ENCODE results near the gene BPHL.
"Not testable (repeated sequence)": the region's sequence is repeated elsewhere in the genome, so short reads cannot be mapped to it uniquely, and the experiment has no call there.

The BPHL gene

GRCh38 chr6:3157131-3157933, 38.8 kb downstream of the BPHL start, which contains the start of gene TUBB2A:
Gene TUBB2A, minus strand, starts transcription at chr6:3157544. Its CDS starts 81 bp downstream, at chr6:3157463.
- DNase-seq = peak; percentile 83

GRCh38 chr6:3159805-3160781, 41.6 kb downstream of the BPHL start:
- DNase-seq = peak; percentile 89

DNA sequence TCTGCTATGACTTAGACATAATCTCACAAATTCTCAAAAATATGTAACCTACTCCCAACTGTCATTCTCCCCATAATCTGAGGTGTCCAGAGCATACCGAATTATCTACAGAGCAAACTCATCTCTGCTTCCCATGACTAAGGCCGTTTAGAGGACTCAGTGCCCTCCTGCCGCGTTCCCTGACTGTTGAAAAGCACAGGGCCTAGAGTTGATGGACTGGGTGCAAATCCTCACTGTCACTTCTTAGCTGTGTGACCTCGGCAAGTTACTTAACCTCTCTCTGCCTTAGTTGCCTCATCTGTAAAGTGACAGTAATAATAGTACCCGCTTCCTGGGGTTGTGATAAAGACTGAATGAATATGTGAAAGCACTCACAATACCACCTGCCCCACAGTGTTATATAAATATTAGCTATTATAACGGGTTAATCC, 43.6 kb downstream of the BPHL start:
- no peak for DNase-seq

DNA sequence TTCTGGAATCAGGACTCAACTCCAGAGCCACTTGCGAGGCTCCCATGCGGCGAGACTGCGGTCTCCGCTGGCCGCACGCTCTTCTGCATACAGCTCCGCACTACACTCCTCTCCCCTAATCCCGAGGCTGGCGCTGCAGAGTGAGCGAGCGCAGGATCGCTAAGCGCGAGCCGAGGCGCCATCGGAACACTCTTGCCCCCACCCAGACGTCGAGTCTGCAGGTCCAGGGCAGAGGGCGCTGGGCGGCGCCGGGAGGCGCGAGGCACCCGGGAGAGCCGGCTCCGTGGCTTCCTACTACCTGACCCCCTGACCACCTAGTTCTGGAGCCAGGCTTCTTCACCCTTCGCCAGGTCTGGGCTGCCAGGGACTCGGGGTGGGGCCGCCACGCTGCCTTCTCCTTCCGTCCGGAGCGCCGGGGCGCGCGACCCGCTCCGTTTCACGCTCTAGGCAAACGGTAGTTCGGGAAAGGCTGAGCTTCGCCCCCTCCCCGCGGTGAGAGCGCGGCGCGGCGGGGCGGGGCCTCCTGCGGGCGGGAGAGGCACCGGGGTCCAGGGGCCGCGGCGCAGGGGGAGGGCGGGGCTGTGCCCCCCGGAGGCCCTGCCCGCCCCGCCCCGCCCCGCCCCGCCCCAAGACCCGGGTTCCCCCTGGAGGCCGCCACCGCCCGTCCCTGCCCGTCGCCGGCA, 44.2 kb downstream of the BPHL start:
- DNase-seq = peak; percentile 54

GRCh38 chr6:3163248-3163594, 44.7 kb downstream of the BPHL start:
- no peak for DNase-seq

- DNase-seq = no peak
Measured at GRCh38 chr6:3164388-3164787, 45.9 kb downstream of the BPHL start.

GRCh38 chr6:3165631-3166534, 47.4 kb downstream of the BPHL start:
- no peak for DNase-seq

- not testable (repeated sequence) for DNase-seq
Measured at GRCh38 chr6:3166535-3167225, 48.2 kb downstream of the BPHL start.

- DNase-seq = not testable (repeated sequence)
Measured at GRCh38 chr6:3168046-3168445, 49.5 kb downstream of the BPHL start.

GRCh38 chr6:3170676-3171075, 52.2 kb downstream of the BPHL start:
- DNase-seq = not testable (repeated sequence)

GRCh38 chr6:3171313-3172175, 53.0 kb downstream of the BPHL start:
- DNase-seq = not testable (repeated sequence)

GRCh38 chr6:3172789-3173188, 54.3 kb downstream of the BPHL start:
- DNase-seq = not testable (repeated sequence)

- not testable (repeated sequence) for DNase-seq
Measured at GRCh38 chr6:3173636-3174089, 55.2 kb downstream of the BPHL start.

- no peak for DNase-seq
Measured at GRCh38 chr6:3175715-3176402, 57.3 kb downstream of the BPHL start.

DNA sequence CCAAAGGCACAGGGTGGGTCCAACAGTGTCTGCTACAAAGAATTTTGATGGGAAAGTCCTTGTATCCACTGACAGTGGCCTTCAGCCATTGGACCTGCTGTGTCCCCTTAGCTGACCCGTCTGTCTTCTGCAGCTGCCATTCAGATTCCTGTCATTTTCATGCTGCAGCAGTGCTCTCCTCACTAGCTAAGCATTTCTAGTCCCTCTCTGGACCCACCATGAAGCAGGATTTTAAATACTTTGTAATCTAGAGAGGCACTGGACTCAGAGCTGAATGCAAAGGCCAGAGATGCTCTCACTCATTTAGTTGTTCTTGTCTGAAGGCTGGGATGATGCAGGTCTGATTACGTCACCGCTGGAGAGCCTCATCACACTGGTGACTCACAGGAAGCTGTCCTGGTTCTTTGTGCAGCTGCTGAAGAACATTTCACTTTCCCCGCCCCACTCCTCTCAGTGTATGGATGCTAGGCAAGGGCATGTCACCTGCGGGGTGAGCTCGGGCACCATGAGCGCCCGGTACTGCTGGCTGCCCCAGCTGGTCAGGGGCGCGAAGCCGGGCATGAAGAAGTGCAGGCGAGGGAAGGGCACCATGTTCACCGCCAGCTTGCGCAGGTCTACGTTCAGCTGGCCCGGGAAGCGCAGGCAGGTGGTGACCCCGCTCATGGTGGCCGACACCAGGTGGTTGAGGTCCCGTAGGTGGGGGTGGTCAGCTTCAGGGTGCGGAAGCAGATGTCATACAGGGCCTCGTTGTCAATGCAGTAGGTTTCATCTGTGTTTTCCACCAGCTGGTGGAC, 58.2 kb downstream of the BPHL start:
- DNase-seq = peak; percentile 21

- DNase-seq = not testable (repeated sequence)
Measured at GRCh38 chr6:3178666-3179065, 60.2 kb downstream of the BPHL start.

DNA sequence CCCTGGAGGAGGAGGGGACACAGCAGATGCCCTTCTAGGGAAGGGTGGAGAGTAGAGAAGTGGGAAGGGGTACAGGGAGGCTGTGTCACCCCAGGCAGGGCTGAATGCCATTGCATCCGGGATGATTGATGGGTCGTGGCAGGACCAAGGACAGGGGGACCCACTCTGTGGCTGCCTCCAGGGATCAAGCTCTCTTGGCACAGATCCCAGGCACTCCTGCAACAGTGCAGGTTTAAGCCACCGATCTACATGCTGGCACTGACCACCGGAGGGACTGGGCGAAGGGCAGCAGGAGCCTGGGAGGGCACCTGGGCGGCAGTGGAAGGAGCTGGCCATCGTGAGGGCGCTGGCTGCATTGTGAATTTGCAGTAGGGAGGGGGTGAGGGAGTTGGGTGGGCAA, 61.4 kb downstream of the BPHL start:
- not testable (repeated sequence) for DNase-seq

DNA sequence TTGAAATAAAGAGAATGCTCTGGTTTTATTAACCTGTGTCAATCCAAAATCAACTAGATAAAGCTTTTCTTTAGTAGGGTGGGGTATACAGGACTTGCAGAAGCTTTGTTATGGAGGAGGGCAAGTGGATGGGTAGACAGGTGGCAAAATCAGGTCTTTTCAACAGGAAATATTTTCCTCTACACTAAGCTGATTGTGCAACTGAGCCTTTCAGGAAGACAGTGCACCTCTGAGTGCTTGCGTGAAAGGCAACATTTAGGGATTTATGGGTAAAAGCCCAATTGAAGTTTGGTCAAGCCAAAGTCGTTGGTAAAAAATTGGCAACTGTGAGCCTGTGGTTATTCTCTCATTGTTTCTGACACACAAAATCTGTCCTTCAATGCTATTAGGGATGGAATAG, 62.6 kb downstream of the BPHL start:
- no peak for DNase-seq

DNA sequence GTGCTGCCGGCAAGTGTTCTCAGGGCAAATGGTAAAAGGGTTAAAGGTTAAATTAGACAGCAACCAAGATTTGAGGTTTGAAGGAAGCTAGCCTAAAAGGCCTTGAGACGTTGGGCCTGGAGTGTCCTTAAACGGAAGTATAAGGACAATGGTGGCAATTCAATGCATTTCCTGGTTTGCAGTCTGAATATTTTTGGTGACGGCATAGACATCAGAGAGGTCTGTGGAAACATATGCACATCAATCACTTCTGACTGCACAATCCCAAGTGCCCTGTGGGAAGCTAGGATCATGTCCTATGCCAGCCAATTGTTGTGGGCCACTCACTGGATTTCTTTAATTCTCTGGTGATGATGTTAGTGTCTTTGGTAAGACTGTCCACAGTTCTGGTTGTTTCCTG, 64.6 kb downstream of the BPHL start:
- DNase-seq = no peak

All from CD4-positive, alpha-beta T cell treated with Interleukin-4 for 4 hours (primary cell).